Progenitor cell of endocrine pancreas (in vitro differentiated cells): ENCODE results near the gene CLCN7. TPM values are rescaled to one million over a fixed set of nuclear protein-coding genes. Genes with fewer than 3 reads are reported as not detected.

Source experiments
- DNase-seq: peaks from one replicate; pipeline ENCODE4 v3.0.0; 2021; ENCODE audit warnings: low spot score; ENCODE audit not compliant: unreplicated experiment
- H3K27ac Mint-ChIP-seq: 2 replicates; pipeline ENCODE4 v1.8.0; 2021; ENCODE audit warnings: mild to moderate bottlenecking, moderate library complexity, mixed read lengths
- H3K27me3 Mint-ChIP-seq: 2 replicates; pipeline ENCODE4 v1.8.0; 2021; ENCODE audit warnings: mixed read lengths
- H3K36me3 Mint-ChIP-seq: 2 replicates; pipeline ENCODE4 v1.8.0; 2022; ENCODE audit warnings: mixed read lengths; ENCODE audit not compliant: insufficient read depth
- H3K4me1 Mint-ChIP-seq: 2 replicates; pipeline ENCODE4 v1.8.0; 2021; ENCODE audit warnings: low read depth, mixed read lengths
- H3K4me3 Mint-ChIP-seq: 2 replicates; pipeline ENCODE4 v1.8.0; 2021; ENCODE audit warnings: low read depth, mild to moderate bottlenecking, moderate library complexity, mixed read lengths
- H3K9me3 Mint-ChIP-seq: 2 replicates; pipeline ENCODE4 v1.8.0; 2021; ENCODE audit warnings: low read depth, mixed read lengths
- long read RNA-seq: library from polyadenylated mRNA; unstranded; transcript quantifications from one replicate; pipeline ENCODE4 v2.0.0, GENCODE V29; 2020
- total RNA-seq: library from RNA; stranded (reverse); gene quantifications from 2 replicates; pipeline ENCODE4 v1.2.1, GENCODE V29; 2021
- TF ChIP-seq, protein P1 (sequence below): fragments of 200-600 bp; sonication (generic); IDR thresholded peaks from one replicate; pipeline ENCODE4 v1.5.0; 2021; ENCODE audit warnings: antibody characterized with exemption, mild to moderate bottlenecking; ENCODE audit not compliant: unreplicated experiment

Gene CLCN7, protein sequence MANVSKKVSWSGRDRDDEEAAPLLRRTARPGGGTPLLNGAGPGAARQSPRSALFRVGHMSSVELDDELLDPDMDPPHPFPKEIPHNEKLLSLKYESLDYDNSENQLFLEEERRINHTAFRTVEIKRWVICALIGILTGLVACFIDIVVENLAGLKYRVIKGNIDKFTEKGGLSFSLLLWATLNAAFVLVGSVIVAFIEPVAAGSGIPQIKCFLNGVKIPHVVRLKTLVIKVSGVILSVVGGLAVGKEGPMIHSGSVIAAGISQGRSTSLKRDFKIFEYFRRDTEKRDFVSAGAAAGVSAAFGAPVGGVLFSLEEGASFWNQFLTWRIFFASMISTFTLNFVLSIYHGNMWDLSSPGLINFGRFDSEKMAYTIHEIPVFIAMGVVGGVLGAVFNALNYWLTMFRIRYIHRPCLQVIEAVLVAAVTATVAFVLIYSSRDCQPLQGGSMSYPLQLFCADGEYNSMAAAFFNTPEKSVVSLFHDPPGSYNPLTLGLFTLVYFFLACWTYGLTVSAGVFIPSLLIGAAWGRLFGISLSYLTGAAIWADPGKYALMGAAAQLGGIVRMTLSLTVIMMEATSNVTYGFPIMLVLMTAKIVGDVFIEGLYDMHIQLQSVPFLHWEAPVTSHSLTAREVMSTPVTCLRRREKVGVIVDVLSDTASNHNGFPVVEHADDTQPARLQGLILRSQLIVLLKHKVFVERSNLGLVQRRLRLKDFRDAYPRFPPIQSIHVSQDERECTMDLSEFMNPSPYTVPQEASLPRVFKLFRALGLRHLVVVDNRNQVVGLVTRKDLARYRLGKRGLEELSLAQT
- total RNA-seq, result 85.3 and 89.4 TPM in 2 replicates
- long read RNA-seq, result 0 reads

DNA sequence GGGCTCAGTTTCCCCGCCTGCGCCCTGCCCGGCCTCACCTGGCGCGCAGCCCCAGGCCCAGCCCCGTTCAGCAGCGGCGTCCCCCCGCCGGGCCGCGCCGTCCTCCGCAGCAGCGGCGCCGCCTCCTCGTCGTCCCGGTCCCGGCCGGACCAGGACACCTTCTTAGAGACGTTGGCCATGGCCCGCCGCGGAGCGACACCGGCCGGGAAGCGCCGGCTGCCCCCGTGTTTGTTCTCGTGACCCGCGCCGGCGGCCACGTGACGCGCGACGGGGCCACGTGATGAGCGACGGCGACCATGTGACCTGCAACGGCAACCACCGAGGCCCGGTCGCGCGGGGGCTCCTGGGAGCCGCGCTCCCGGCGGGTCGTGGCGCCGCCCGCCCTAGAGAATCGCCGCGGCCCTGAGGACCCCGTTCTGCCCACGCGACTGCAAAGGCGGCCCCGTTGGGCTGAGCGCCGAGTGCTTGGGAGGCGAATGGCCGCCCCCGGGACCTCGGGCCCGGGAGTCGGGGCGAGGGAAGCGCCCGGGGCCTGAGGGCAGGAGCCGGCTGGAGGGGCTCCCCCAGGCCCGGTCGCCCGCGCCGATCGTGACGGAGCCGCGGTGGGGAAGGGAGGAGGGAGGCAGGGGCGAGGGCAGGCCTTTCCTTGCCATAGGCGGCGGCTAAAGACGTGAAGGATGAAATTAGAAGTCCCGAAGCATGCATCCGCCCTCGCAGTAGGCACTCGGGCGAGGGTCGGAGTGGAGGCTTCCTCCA lies at the start of gene CLCN7:
CLCN7 (minus strand) TSS at position 233 of the 756 bp plus-strand sequence; CDS start at position 179, 54 bp downstream.
- H3K4me1 Mint-ChIP-seq, result peaks cover 8% of the 10 kb centered on the region
- peaks cover 3% of the 10 kb centered on the region for H3K27me3 Mint-ChIP-seq
- peak within 1 kb of the TSS; percentile 76 for H3K4me3 Mint-ChIP-seq
- DNase-seq, result peak; percentile 80
- TF ChIP-seq, protein P1, sequence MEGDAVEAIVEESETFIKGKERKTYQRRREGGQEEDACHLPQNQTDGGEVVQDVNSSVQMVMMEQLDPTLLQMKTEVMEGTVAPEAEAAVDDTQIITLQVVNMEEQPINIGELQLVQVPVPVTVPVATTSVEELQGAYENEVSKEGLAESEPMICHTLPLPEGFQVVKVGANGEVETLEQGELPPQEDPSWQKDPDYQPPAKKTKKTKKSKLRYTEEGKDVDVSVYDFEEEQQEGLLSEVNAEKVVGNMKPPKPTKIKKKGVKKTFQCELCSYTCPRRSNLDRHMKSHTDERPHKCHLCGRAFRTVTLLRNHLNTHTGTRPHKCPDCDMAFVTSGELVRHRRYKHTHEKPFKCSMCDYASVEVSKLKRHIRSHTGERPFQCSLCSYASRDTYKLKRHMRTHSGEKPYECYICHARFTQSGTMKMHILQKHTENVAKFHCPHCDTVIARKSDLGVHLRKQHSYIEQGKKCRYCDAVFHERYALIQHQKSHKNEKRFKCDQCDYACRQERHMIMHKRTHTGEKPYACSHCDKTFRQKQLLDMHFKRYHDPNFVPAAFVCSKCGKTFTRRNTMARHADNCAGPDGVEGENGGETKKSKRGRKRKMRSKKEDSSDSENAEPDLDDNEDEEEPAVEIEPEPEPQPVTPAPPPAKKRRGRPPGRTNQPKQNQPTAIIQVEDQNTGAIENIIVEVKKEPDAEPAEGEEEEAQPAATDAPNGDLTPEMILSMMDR, result no peak
- H3K36me3 Mint-ChIP-seq, result peaks cover 2% of the 10 kb centered on the region
- peak within 1 kb of the TSS; percentile 88 for H3K27ac Mint-ChIP-seq
- no peaks in the 10 kb centered on the region for H3K9me3 Mint-ChIP-seq

DNA sequence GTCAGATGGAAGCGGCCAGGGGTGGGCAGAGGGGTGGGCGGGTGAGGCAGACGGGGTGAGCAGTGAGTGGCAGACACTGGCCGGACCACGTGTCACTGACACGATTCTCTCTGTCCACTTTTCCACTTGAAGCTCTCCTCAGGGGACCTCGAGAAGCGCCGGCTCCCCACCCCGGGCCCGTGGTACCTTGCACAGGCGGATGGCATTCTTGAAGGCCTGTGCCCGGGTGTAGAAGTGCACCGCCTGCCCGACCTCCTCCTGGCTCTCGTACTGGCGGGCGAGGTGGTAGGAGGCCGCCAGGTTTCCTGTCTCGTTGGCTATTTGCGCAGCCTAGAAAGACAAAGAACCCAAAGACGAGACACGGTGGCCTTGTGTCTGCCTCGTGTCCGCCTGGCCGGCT lies 49.5 kb upstream of the CLCN7 start:
- TF ChIP-seq, protein P1, result no peak
- Mint-ChIP-seq H3K27me3 (no peaks in the 10 kb centered on the region), H3K4me1 (no peaks in the 10 kb centered on the region), H3K27ac (no peak overlapping the region), H3K36me3 (no peaks in the 10 kb centered on the region), H3K4me3 (no peak overlapping the region), H3K9me3 (no peaks in the 10 kb centered on the region)
- DNase-seq, result no peak

DNA sequence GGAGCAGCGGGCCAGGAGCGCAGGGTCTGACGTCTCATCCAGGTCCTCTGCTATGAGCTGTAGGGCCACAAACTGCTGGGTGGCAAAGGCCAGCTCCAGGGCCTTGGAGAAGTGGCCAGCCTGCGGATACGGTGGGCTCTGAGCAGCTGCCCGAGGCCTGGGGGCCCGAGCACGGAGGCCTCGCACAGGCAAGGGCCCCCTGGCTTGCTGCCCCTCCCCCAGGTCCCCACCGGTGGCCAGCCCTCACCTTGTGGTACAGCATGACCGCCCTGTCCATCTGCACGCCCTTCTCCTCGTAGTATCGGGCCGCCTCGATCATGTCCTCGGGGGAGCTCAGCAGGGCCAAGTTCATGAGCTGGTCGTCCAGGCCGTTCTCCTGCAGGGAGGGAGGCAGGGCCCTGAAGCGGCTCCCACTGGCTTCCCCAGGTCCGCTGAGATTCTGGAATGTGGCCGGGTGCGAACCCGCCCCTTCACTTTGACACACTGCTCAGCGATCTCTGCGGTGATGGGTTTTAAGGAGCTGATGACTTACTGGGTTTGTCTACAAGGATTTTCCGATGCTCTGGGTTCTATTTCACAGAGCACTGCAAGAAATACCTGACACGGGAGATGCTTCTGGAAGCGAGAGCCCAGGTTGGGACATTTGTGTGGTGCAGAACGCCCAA lies 48.9 kb upstream of the CLCN7 start:
- DNase-seq, result no peak
- no peak overlapping the region for H3K4me3 Mint-ChIP-seq
- no peaks in the 10 kb centered on the region for H3K4me1 Mint-ChIP-seq
- H3K9me3 Mint-ChIP-seq, result no peaks in the 10 kb centered on the region
- no peaks in the 10 kb centered on the region for H3K27me3 Mint-ChIP-seq
- H3K27ac Mint-ChIP-seq, result no peak overlapping the region
- H3K36me3 Mint-ChIP-seq, result peaks cover 3% of the 10 kb centered on the region
- TF ChIP-seq, protein P1, result no peak

DNA sequence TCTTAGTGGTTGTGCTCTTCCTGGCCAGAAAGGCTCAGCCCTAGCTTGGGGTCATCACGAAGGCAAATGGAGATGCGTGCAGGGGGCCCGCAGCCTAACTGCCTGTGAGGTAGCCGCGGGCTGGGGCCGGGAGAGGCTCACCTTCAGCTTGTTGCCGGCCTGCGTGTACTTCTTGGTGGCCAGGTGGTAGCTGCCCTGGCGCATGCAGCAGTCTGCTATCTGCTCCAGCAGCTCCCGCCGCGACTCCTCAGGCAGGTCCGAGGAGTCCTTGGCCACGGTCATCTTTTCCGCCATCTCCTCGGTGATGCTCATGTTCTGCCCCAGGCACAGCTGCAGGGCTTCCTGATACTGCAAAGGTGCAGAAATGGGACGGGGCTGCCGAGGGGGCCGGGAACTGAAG lies 45.6 kb upstream of the CLCN7 start:
- Mint-ChIP-seq H3K27me3 (no peaks in the 10 kb centered on the region), H3K36me3 (peaks cover 12% of the 10 kb centered on the region), H3K4me1 (no peaks in the 10 kb centered on the region), H3K9me3 (no peaks in the 10 kb centered on the region), H3K4me3 (no peak overlapping the region), H3K27ac (no peak overlapping the region)
- TF ChIP-seq, protein P1, result no peak
- no peak for DNase-seq
